IMR-90 (cell line): ENCODE measurements around the gene PCSK2.

ENCODE experiments used
- CTCF ChIP-seq: conservative IDR thresholded peaks from 2 replicates; pipeline ENCODE4 v1.5.1; 2012; ENCODE audit warnings: mild to moderate bottlenecking, low read depth, low read length, improper control_type of control experiment
- MXI1 ChIP-seq: IDR thresholded peaks from 2 replicates; pipeline ENCODE4 v1.6.1; 2012; ENCODE audit warnings: low read depth, mild to moderate bottlenecking, low read length, moderate library complexity, borderline replicate concordance

GRCh38 chr20:17442588-17442987 lies 215.7 kb downstream of the PCSK2 start:
- no peak for TF ChIP-seq MXI1
- TF ChIP-seq CTCF = no peak
